GM12865 (cell line): ENCODE results near the gene SAFB2.

Source experiments
- DNase-seq: peaks from one replicate; pipeline ENCODE4 v3.0.0; 2010; ENCODE audit warnings: low read depth
- H3K4me3 ChIP-seq: 2 replicates; pipeline ENCODE4 v1.5.1; 2011; ENCODE audit warnings: mild to moderate bottlenecking, low read depth, low read length, control low read depth
- TF ChIP-seq, protein P1 (sequence below): IDR thresholded peaks from 2 replicates; pipeline ENCODE4 v1.5.1; 2011; ENCODE audit warnings: low read length, control low read depth, low read depth, inconsistent platforms; ENCODE audit not compliant: insufficient read depth; ENCODE audit errors: missing control alignments

Gene SAFB2

DNA sequence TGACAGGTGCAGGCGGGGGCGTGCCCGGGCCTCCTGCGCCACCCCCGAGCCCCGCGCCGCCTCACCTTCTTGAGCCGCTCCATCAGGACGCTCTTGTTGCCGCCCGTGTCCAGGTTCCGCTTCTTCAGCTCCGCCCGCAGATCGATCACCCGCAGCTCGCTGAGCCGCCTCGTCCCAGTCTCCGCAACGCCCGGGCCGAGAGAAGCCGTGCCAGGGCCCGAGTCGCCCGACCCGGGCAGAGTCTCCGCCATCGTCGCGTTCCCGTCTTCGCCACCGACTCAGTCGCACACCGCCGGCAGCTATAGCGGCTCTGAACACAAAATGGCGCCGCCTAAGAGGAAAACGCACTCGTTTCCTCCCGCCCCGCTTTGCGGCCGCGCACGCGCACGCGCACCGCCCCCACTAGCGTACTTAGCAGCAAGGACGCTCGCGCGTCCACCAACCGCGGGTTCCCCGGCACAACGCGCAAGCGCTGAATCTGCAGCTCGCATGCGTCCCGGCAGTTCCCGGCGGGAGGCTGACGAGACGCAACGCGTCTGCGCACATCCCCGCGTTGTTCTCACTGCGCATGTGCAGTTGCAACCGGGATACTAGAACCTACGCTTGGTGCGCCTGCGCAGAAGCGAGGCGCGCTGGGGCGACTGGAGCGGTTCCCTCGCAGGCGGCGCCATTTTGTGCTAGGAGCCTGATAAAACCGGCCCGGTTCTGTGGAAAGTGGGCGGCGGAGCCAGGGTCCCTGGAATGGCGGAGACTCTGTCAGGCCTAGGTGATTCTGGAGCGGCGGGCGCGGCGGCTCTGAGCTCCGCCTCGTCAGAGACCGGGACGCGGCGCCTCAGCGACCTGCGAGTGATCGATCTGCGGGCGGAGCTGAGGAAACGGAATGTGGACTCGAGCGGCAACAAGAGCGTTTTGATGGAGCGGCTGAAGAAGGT is at the start of gene SAFB2, which contains the start of gene SAFB:
SAFB2 (minus strand) TSS at position 312 of the 932 bp plus-strand sequence; CDS start at position 251, 61 bp downstream.
SAFB (plus strand) TSS at position 619 of the 932 bp plus-strand sequence; CDS start at position 742, 123 bp downstream.
- H3K4me3 ChIP-seq, result peak within 1 kb of the TSS; percentile 98
- TF ChIP-seq, protein P1, sequence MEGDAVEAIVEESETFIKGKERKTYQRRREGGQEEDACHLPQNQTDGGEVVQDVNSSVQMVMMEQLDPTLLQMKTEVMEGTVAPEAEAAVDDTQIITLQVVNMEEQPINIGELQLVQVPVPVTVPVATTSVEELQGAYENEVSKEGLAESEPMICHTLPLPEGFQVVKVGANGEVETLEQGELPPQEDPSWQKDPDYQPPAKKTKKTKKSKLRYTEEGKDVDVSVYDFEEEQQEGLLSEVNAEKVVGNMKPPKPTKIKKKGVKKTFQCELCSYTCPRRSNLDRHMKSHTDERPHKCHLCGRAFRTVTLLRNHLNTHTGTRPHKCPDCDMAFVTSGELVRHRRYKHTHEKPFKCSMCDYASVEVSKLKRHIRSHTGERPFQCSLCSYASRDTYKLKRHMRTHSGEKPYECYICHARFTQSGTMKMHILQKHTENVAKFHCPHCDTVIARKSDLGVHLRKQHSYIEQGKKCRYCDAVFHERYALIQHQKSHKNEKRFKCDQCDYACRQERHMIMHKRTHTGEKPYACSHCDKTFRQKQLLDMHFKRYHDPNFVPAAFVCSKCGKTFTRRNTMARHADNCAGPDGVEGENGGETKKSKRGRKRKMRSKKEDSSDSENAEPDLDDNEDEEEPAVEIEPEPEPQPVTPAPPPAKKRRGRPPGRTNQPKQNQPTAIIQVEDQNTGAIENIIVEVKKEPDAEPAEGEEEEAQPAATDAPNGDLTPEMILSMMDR, result no peak
- peak; percentile 100 for DNase-seq

DNA sequence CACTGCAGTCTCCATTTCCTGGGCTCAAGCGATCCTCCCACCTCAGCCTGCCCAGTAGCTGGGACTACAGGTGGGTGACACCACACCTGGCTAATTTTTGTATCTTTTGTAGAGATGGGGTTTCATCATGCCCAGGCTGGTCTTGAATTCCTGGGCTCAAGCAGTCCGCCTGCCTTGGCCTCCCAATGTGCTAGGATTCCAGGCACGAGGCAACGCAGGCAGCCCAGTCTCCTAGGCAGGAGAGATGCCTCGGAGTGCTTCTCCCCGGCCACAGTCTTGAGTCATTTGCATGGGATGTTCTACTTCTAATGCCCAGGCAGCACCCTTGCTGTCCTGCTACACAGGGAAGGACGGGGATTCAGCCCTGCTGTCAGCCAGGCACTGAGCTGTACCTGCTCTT is 49.0 kb upstream of the SAFB2 start:
- TF ChIP-seq, protein P1, result no peak
- no peak overlapping the region for H3K4me3 ChIP-seq
- no peak for DNase-seq

DNA sequence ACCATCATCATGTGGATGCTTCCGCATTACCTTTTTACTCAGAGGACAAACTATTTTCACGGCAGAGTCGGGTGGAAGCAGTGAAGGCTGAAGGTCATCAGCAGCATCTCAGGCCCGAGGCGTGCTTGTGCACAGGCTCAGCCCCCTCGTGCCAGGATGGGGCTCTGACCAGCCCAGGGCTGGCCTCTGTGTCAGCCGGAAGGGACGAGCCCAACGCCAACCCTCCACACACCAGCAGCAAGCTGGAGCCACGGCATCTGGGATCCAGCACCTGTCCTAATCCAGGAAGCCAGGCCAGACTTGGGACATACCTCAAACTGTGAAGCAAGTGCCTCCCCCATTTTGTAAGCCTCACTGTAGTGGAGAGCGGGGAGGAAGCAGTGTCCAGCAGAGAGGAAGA is 46.6 kb upstream of the SAFB2 start:
- TF ChIP-seq, protein P1, result no peak
- no peak for DNase-seq
- H3K4me3 ChIP-seq, result no peak overlapping the region

DNA sequence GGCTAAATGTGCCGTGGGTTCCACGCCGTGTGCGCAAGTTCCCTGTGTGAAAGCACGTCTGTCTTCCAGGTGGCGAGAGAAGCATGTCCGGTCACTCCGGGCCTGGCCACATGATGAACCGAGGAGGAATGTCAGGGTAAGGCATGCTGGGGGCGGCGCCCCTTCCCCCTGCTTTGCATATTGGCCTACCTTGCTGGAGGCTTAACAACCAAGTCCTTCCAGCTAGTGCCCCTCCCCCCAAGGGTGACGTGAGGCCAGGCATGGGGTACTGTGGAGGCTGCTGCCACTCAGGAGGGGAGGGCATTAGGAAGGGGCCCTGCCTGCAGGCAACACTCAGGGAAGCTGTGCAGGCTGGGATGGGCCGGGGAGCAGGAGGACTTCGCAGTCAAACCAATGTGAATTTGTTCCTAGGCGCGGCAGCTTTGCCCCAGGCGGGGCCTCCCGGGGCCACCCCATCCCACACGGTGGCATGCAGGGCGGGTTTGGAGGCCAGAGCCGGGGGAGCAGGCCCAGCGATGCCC is 45.2 kb upstream of the SAFB2 start:
- TF ChIP-seq, protein P1, result no peak
- no peak overlapping the region for H3K4me3 ChIP-seq
- DNase-seq, result no peak

DNA sequence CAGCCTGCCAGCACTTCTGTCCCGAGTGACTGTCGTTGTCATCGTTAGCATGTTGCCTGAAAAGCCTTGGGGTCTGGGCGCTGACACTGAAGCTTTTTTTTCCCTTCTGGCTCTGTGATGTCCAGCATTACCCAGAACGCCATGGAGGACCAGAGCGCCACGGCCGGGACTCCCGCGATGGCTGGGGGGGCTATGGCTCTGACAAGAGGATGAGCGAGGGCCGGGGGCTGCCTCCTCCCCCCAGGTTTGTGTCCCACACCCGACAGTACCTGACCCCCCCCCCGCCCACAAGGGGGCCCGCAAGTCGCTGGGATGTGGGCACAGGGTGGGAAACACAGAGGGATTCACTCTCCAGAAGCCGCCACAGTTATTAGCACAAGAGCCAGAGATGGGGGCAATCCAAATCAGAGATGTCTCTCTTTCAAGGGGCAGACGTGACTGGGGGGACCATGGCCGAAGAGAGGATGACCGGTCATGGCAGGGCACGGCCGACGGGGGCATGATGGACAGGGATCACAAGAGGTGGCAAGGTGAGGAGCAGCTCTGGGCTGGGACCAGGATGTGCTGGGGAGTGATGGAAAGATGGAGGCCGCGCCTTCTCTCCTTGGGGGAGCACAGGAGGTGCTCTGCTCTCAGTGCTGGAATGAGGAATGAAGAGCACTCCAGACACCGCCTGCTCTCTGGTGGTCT is 44.5 kb upstream of the SAFB2 start:
- H3K4me3 ChIP-seq, result no peak overlapping the region
- TF ChIP-seq, protein P1, result no peak
- no peak for DNase-seq

DNA sequence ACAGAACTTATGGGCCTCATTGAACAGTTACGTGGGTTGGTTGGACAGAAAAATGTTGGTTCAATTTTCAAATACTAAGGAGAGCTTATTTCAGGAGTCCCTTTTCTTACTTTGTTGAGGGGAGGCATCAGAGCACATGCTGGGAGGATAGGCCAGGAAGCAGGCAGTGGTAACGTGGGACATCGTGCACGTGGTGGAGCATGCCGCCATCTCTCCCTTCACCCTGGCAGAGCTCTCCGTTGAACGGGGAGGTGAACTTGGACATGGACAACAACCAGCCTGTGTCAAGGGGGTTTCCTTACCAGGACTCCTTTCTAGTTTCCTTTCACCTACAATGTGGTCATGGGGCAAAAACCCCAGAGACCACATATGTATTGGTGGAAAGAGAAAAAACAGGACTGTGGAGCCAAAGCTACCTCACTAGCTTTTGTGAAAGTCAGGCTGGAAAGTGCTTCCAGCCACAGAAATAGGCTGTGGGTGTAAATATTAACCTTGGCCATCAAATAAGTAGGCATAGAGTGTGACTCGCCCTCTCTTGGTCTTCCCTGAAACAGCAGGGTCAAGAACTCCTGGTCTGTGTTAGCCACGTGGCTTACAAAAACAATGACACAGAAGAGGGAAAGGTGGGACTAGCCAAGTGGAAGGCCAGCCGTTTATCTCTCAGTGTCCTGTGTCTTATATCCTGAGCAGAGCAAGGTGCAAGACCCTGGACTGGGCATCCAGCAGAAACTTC is 43.4 kb upstream of the SAFB2 start:
- DNase-seq, result peak; percentile 54
- TF ChIP-seq, protein P1, result no peak
- H3K4me3 ChIP-seq, result no peak overlapping the region
